NT2/D1 (cell line): ENCODE measurements around the gene MAGI2.

ENCODE experiments used
- SUZ12 ChIP-seq: IDR thresholded peaks from 2 replicates; pipeline ENCODE4 v1.6.1; 2011; ENCODE audit not compliant: insufficient read length, insufficient read depth; ENCODE audit errors: extremely low read depth
- ZNF274 ChIP-seq: IDR thresholded peaks from 2 replicates; pipeline ENCODE4 v1.6.1; 2011; ENCODE audit warnings: mild to moderate bottlenecking, low read depth, low read length

GRCh38 chr7:78041423-78041822, 1412.0 kb downstream of the MAGI2 start:
- no peak for TF ChIP-seq SUZ12
- no peak for TF ChIP-seq ZNF274
